H1 (cell line): ENCODE measurements around the gene UNC119. TPM values are rescaled to one million over a fixed set of nuclear protein-coding genes. Genes with fewer than 3 reads are reported as not detected.
A peak's percentile ranks its signal among the peaks of the same experiment; 100 is the strongest.

Experiments
- CTCF ChIA-PET: fragments of 300-600 bp; sonication (Branson Sonifier 250); formaldehyde crosslinking; loops from one replicate; lab custom pipeline; 2021; ENCODE audit not compliant: partially characterized antibody; lab: Charles Lee
- POLR2A ChIA-PET: fragments of 300-600 bp; sonication (Branson Sonifier 250); formaldehyde crosslinking; loops from one replicate; lab custom pipeline; 2021; ENCODE audit warnings: inconsistent platforms; ENCODE audit not compliant: partially characterized antibody; lab: Charles Lee
- DNase-seq, 2 experiments: peaks; one replicate each; pipeline versions ENCODE4 v3.0.0 to v3.0.0-alpha.2; 2010 to 2022; ENCODE audit warnings: low spot score in 2 of 2, low read depth in 1 of 2, mixed read lengths in 1 of 2
- FAIRE-seq: peaks from 2 replicates; lab custom pipeline; 2011; peaks lifted over from hg19 to GRCh38; lab: Jason Lieb, UNC
- H2AFZ ChIP-seq: 2 replicates; pipeline ENCODE4 v1.8.1; 2012; ENCODE audit warnings: low read length, inconsistent platforms
- H2AK5ac ChIP-seq: 2 replicates; pipeline ENCODE4 v1.6.1; 2013; ENCODE audit warnings: low read depth, low read length
- H2BK120ac ChIP-seq: replicated peaks from 2 replicates; pipeline ENCODE3; 2013; ENCODE audit warnings: low read depth, low read length, inconsistent platforms
- H2BK12ac ChIP-seq: 2 replicates; pipeline ENCODE4 v1.6.1; 2013; ENCODE audit warnings: low read depth, low read length
- H2BK15ac ChIP-seq: 2 replicates; pipeline ENCODE4 v1.6.1; 2013; ENCODE audit warnings: low read length
- H2BK20ac ChIP-seq: 2 replicates; pipeline ENCODE4 v1.6.1; 2013; ENCODE audit warnings: low read length
- H2BK5ac ChIP-seq: 2 replicates; pipeline ENCODE4 v1.6.1; 2013; ENCODE audit warnings: low read depth, low read length
- H3K14ac ChIP-seq: 2 replicates; pipeline ENCODE4 v1.6.1; 2013; ENCODE audit warnings: inconsistent platforms; ENCODE audit not compliant: insufficient read length
- H3K18ac ChIP-seq: 2 replicates; pipeline ENCODE4 v1.6.1; 2013; ENCODE audit warnings: low read length; ENCODE audit errors: extremely low read depth
- H3K23ac ChIP-seq: 2 replicates; pipeline ENCODE4 v1.6.1; 2013; ENCODE audit warnings: inconsistent platforms; ENCODE audit not compliant: insufficient read length
- H3K23me2 ChIP-seq: 2 replicates; pipeline ENCODE4 v1.6.1; 2013; ENCODE audit warnings: low read depth, low read length
- H3K27ac ChIP-seq: 2 replicates; pipeline ENCODE4 v1.6.1; 2011; ENCODE audit warnings: low read depth, low read length, inconsistent platforms
- H3K27me3 ChIP-seq, 4 experiments: replicated peaks in 1 of 4; 1 replicate in 1 of 4; 2 replicates in 3 of 4; pipeline versions ENCODE4 v1.6.1 to v1.8.1; 2011 to 2013; ENCODE audit warnings: low read length in 3 of 4, mild to moderate bottlenecking in 3 of 4, inconsistent platforms in 2 of 4, mixed read lengths in 2 of 4, moderate library complexity in 1 of 4; ENCODE audit not compliant: control insufficient read depth in 3 of 4, insufficient read depth in 3 of 4; ENCODE audit errors: extremely low read depth in 1 of 4
- H3K36me3 ChIP-seq, 4 experiments: 2 replicates each; pipeline versions ENCODE4 v1.6.1 to v1.8.1; 2011 to 2013; ENCODE audit warnings: mild to moderate bottlenecking in 4 of 4, low read length in 3 of 4, moderate library complexity in 2 of 4, control low read depth in 1 of 4, inconsistent platforms in 1 of 4; ENCODE audit not compliant: insufficient read depth in 4 of 4, control insufficient read depth in 2 of 4
- H3K4ac ChIP-seq: replicated peaks from 2 replicates; pipeline ENCODE3; 2013; ENCODE audit warnings: low read length, low read depth, mixed read lengths, inconsistent platforms; ENCODE audit not compliant: insufficient read length
- H3K4me1 ChIP-seq, 4 experiments: replicated peaks in 1 of 4; 1 replicate in 1 of 4; 2 replicates in 3 of 4; pipeline versions ENCODE4 v1.6.1 to v1.8.1; 2011 to 2013; ENCODE audit warnings: low read length in 3 of 4, inconsistent platforms in 2 of 4, mixed read lengths in 1 of 4; ENCODE audit not compliant: insufficient read depth in 4 of 4, control insufficient read depth in 3 of 4
- H3K4me2 ChIP-seq, 2 experiments: 2 replicates each; pipeline versions ENCODE4 v1.6.1 to v1.8.1; 2011 to 2013; ENCODE audit warnings: low read depth in 2 of 2, low read length in 2 of 2, control low read depth in 1 of 2, inconsistent platforms in 1 of 2, mild to moderate bottlenecking in 1 of 2; ENCODE audit not compliant: insufficient read depth in 1 of 2
- H3K4me3 ChIP-seq, 4 experiments: fragments of 200-600, 300-600 bp in 1 of 4; sonication (generic), shearing (Covaris generic), sonication (Bioruptor Twin) in 1 of 4; 2 replicates each; pipeline versions ENCODE4 v1.5.1 to v1.8.1; 2011 to 2016; ENCODE audit warnings: low read length in 4 of 4, low read depth in 3 of 4, control low read depth in 2 of 4, inconsistent platforms in 2 of 4, mild to moderate bottlenecking in 2 of 4, mixed read lengths in 1 of 4, moderate library complexity in 1 of 4; ENCODE audit not compliant: insufficient read depth in 2 of 4; ENCODE audit errors: extremely low read depth in 1 of 4
- H3K56ac ChIP-seq: replicated peaks from 2 replicates; pipeline ENCODE3; 2013; ENCODE audit warnings: low read depth, mild to moderate bottlenecking, mixed read lengths, low read length, inconsistent platforms; ENCODE audit not compliant: insufficient read length
- H3K79me1 ChIP-seq: 2 replicates; pipeline ENCODE4 v1.6.1; 2013; ENCODE audit warnings: low read depth, low read length, control low read depth
- H3K79me2 ChIP-seq, 2 experiments: 2 replicates each; pipeline versions ENCODE4 v1.6.1 to v1.8.1; 2012 to 2013; ENCODE audit warnings: low read length in 2 of 2, mild to moderate bottlenecking in 2 of 2, inconsistent platforms in 1 of 2; ENCODE audit not compliant: insufficient read depth in 2 of 2, control insufficient read depth in 1 of 2
- H3K9ac ChIP-seq, 4 experiments: replicated peaks in 1 of 4; 1 replicate in 1 of 4; 2 replicates in 3 of 4; pipeline versions ENCODE4 v1.6.1 to v1.8.1; 2011 to 2013; ENCODE audit warnings: low read depth in 3 of 4, low read length in 3 of 4, control low read depth in 2 of 4, mild to moderate bottlenecking in 2 of 4, moderate library complexity in 2 of 4, inconsistent platforms in 1 of 4; ENCODE audit errors: extremely low read depth in 1 of 4
- H3K9me3 ChIP-seq, 2 experiments: 2 replicates each; pipeline versions ENCODE4 v1.6.1 to v1.8.1; 2012 to 2013; ENCODE audit warnings: mild to moderate bottlenecking in 2 of 2, moderate library complexity in 2 of 2, control low read depth in 1 of 2, inconsistent platforms in 1 of 2, low read depth in 1 of 2, low read length in 1 of 2, mixed read lengths in 1 of 2; ENCODE audit not compliant: insufficient read depth in 2 of 2
- H4K20me1 ChIP-seq, 2 experiments: replicated peaks in 1 of 2; 2 replicates each; pipeline versions ENCODE3 to v1.8.1; 2011 to 2013; ENCODE audit warnings: inconsistent platforms in 2 of 2, low read length in 2 of 2, mild to moderate bottlenecking in 1 of 2; ENCODE audit not compliant: insufficient read depth in 2 of 2, control insufficient read depth in 1 of 2
- H4K5ac ChIP-seq: 2 replicates; pipeline ENCODE4 v1.6.1; 2013; ENCODE audit warnings: low read length, low read depth, mixed read lengths, inconsistent platforms; ENCODE audit not compliant: insufficient read length
- H4K8ac ChIP-seq: 2 replicates; pipeline ENCODE4 v1.8.0; 2013; ENCODE audit warnings: mild to moderate bottlenecking, moderate library complexity, low read length, inconsistent platforms; ENCODE audit not compliant: insufficient read depth; ENCODE audit errors: extremely low read depth
- H4K91ac ChIP-seq: replicated peaks from 2 replicates; pipeline ENCODE3; 2013; ENCODE audit warnings: low read length, mixed read lengths, inconsistent platforms; ENCODE audit not compliant: insufficient read length
- CHD2 ChIP-seq: IDR thresholded peaks from 2 replicates; pipeline ENCODE4 v1.6.1; 2012; ENCODE audit warnings: low read length, improper control_type of control experiment
- HDAC6 ChIP-seq: IDR thresholded peaks from one replicate; pipeline ENCODE4 v1.7.1; 2012; ENCODE audit warnings: low read depth, mild to moderate bottlenecking, inconsistent platforms, low read length, moderate library complexity
- KDM5A ChIP-seq: fragments of 200-600 bp; IDR thresholded peaks from 2 replicates; pipeline ENCODE4 v1.7.1; 2012; ENCODE audit warnings: mild to moderate bottlenecking, low read length, inconsistent platforms, mixed read lengths
- POU5F1 ChIP-seq: IDR thresholded peaks from 2 replicates; pipeline ENCODE4 v1.6.1; 2011; ENCODE audit warnings: low read depth, mild to moderate bottlenecking, low read length, moderate library complexity
- RXRA ChIP-seq: IDR thresholded peaks from 2 replicates; pipeline ENCODE4 v1.6.1; 2011; ENCODE audit warnings: low read depth, mild to moderate bottlenecking, low read length, moderate library complexity; ENCODE audit not compliant: insufficient read depth
- SP2 ChIP-seq: IDR thresholded peaks from 2 replicates; pipeline ENCODE4 v1.6.1; 2012; ENCODE audit warnings: mild to moderate bottlenecking, low read length, inconsistent platforms
- TEAD4 ChIP-seq: IDR thresholded peaks from 2 replicates; pipeline ENCODE4 v1.6.1; 2012; ENCODE audit warnings: low read depth, low read length, inconsistent platforms, mixed read lengths
- ZNF274 ChIP-seq: IDR thresholded peaks from 2 replicates; pipeline ENCODE4 v1.7.0; 2012; ENCODE audit warnings: low read length, borderline replicate concordance; ENCODE audit errors: extremely low read depth
- WGBS, 2 experiments: shearing (Covaris generic) in 1 of 2; methylation state at CpG; one replicate each; pipeline versions ENCODE4 v1.1.6 to v1.1.7; 2013 to 2015; ENCODE audit warnings: low lambda C conversion rate in 2 of 2, mixed read lengths in 2 of 2, inconsistent platforms in 1 of 2, low coverage in 1 of 2, missing lambda C conversion rate in 1 of 2; ENCODE audit not compliant: insufficient replicate concordance in 2 of 2, insufficient coverage in 1 of 2, insufficient read length in 1 of 2; ENCODE audit errors: extremely low coverage in 1 of 2, missing lambda C conversion rate in 1 of 2; 5-methylcytosine and 5-hydroxymethylcytosine counted together
- polyA plus RNA-seq, 7 experiments: library from polyadenylated mRNA; depleted of rRNA in 3 of 7; stranded (reverse) in 5 of 7; unstranded in 2 of 7; fragments of >200 nt in 5 of 7; fragments of 200-250 nt in 2 of 7; gene quantifications; 1 replicate in 5 of 7; 2 replicates in 1 of 7; 4 replicates in 1 of 7; pipeline versions ENCODE4 v1.2.1 to v1.2.3, GENCODE V29; 2011 to 2013; ENCODE audit warnings: missing spikeins in 2 of 7, mixed read lengths in 2 of 7
- total RNA-seq: library from RNA; stranded (reverse); fragmentation: NEBNext Ultra II Directional; extraction: Animal tissue kit (Norgen Biotek cat#: 25700); gene quantifications from 2 replicates; pipeline ENCODE4 v1.2.1, GENCODE V29; 2021
- TF ChIP-seq, protein P1 (sequence below), 3 experiments: IDR thresholded peaks; 1 replicate in 2 of 3; 2 replicates in 1 of 3; pipeline versions ENCODE4 v1.5.1 to v1.6.1; 2011; ENCODE audit warnings: low read length in 3 of 3, mild to moderate bottlenecking in 3 of 3, inconsistent platforms in 2 of 3, low read depth in 1 of 3, moderate library complexity in 1 of 3; ENCODE audit not compliant: insufficient read depth in 1 of 3; ENCODE audit errors: control extremely low read depth in 1 of 3

Gene UNC119
- total and polyA plus RNA-seq, 2 of the 8 experiments (the other 6 are each of a cell fraction or from before 2014, with no cell fraction given), result 43.5 to 94.4 TPM

DNA sequence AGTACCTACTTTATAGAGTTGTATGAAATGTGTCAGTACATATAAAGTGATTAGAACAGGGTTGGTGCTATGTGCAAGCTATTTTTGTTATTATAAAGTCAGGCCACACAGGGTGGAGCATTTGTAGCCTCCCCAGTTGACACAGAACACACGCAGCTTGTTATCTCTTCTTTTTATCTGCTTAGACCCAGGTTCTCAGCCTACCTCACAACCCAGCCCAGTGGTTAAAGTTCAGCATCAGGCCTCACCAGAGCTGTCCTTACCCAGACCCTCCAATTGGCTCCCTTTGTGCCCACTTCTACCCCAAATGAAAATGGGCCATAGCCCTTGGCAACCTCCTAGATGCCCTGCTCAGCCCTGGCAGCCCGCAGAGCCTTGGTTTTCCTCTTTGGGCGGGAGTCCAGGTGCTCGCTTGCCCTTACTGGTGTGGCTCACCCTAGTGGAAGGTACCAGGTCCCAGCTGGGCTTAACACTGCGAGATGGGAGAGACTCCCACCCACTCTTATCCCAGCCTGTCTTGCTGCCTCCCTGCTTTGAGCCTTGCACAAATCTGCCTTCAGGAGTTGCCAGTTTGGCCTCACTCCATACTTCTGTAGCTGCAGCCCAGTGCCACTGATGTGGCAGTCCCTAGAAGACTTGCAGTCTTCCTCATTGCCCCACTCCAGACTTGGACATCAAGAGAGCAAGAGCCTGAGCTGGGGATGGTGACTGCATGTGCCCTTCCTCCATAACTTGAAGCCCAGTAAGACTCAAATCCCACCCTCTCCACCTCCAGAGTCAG is 20.0 kb upstream of the UNC119 start:
- no peak overlapping the region for H3K14ac ChIP-seq
- H3K27me3 ChIP-seq, result peaks cover 0 to 8% (median 4%) of the 10 kb centered on the region in 4 experiments; a peak in 4 of 7 replicates
- peaks cover 0 to 16% of the 10 kb centered on the region in 2 experiments; a peak in 2 of 4 replicates for H3K79me2 ChIP-seq
- no peaks in the 10 kb centered on the region for H3K9me3 ChIP-seq
- H4K5ac ChIP-seq, result no peak overlapping the region
- no peak overlapping the region for H2BK20ac ChIP-seq
- no peak overlapping the region for H3K18ac ChIP-seq
- no peak overlapping the region for H4K91ac ChIP-seq
- H3K23me2 ChIP-seq, result peaks cover 6% of the 10 kb centered on the region
- peaks cover 2 to 9% (median 6%) of the 10 kb centered on the region in 4 experiments; a peak in 6 of 7 replicates for H3K4me1 ChIP-seq
- H2BK12ac ChIP-seq, result no peak overlapping the region
- peak overlapping the region in 1 of 4 experiments; percentile 88; a peak in 3 of 8 replicates for H3K4me3 ChIP-seq
- peaks cover 3 to 4% of the 10 kb centered on the region in 2 experiments for H4K20me1 ChIP-seq
- H4K8ac ChIP-seq, result no peak overlapping the region; the same call in 1 of the 2 replicates
- no peaks in the 10 kb centered on the region for H3K79me1 ChIP-seq
- peaks cover 0 to 6% (median under 1%) of the 10 kb centered on the region in 4 experiments; a peak in 4 of 8 replicates for H3K36me3 ChIP-seq
- H2BK120ac ChIP-seq, result no peak overlapping the region
- no peak overlapping the region for H3K27ac ChIP-seq
- H3K56ac ChIP-seq, result no peak overlapping the region
- H3K23ac ChIP-seq, result no peak overlapping the region
- no peak overlapping the region for H3K9ac ChIP-seq
- 75% methylated on average over 5 of the region's 5 CpGs; no CpG with 5 or more reads in 1 of the 2 experiments for WGBS, 2 experiments
- H2BK5ac ChIP-seq, result no peak overlapping the region; the same call in 1 of the 2 replicates
- H2AFZ ChIP-seq, result no peak overlapping the region
- H2AK5ac ChIP-seq, result no peak overlapping the region
- no peak for DNase-seq
- POLR2A ChIA-PET, result interaction anchor here (1.3 to 4.8 kb wide), 4 partner anchors 12 to 149 kb away, joined by 3 to 23 read pairs (median 6); partner anchors contain the start of genes SPAG5 and UNC119
- H3K4ac ChIP-seq, result no peak overlapping the region
- CTCF ChIA-PET, result interaction anchor here (0.7 to 6.0 kb wide), 7 partner anchors 15 to 143 kb away, joined by 3 to 58 read pairs (median 4); partner anchors contain the start of gene SPAG5
- no peak overlapping the region for H2BK15ac ChIP-seq
- FAIRE-seq, result no peak
- H3K4me2 ChIP-seq, result peak overlapping the region; percentile 66 to 88; a peak in 2 of 4 replicates
- no peak for TF ChIP-seq SP2
- no peak for TF ChIP-seq KDM5A
- TF ChIP-seq CHD2, result no peak
- no peak for TF ChIP-seq TEAD4
- no peak for TF ChIP-seq ZNF274
- TF ChIP-seq, protein P1, sequence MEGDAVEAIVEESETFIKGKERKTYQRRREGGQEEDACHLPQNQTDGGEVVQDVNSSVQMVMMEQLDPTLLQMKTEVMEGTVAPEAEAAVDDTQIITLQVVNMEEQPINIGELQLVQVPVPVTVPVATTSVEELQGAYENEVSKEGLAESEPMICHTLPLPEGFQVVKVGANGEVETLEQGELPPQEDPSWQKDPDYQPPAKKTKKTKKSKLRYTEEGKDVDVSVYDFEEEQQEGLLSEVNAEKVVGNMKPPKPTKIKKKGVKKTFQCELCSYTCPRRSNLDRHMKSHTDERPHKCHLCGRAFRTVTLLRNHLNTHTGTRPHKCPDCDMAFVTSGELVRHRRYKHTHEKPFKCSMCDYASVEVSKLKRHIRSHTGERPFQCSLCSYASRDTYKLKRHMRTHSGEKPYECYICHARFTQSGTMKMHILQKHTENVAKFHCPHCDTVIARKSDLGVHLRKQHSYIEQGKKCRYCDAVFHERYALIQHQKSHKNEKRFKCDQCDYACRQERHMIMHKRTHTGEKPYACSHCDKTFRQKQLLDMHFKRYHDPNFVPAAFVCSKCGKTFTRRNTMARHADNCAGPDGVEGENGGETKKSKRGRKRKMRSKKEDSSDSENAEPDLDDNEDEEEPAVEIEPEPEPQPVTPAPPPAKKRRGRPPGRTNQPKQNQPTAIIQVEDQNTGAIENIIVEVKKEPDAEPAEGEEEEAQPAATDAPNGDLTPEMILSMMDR (IDR thresholded peaks at IDR 0.05; ENCODE audit: control extremely low read depth in 1 of 3, insufficient read depth in 1 of 3, low read depth in 1 of 3, low read length in 3 of 3), result no peak
- no peak for TF ChIP-seq RXRA
- TF ChIP-seq HDAC6, result no peak
- TF ChIP-seq POU5F1, result no peak
